C4-2B (cell line): ENCODE data around the gene CHAC1.

Experiments
- H3K27ac ChIP-seq: fragments of 450-650 bp; 2 replicates; pipeline ENCODE4 v1.5.1; 2017
- CTCF ChIP-seq: fragments of 450-650 bp; conservative IDR thresholded peaks from 2 replicates; pipeline ENCODE4 v1.5.1; 2017; ENCODE audit warnings: mild to moderate bottlenecking
- ZFX ChIP-seq: fragments of 450-650 bp; IDR thresholded peaks from 2 replicates; pipeline ENCODE4 v1.6.1; 2017

Gene CHAC1

GRCh38 chr15:40911141-40911540 lies 42.1 kb upstream of the CHAC1 start:
- no peak overlapping the region for H3K27ac ChIP-seq
- TF ChIP-seq ZFX (no peak), CTCF (no peak)

GRCh38 chr15:40911693-40912092 lies 41.6 kb upstream of the CHAC1 start:
- TF ChIP-seq CTCF = no peak
- TF ChIP-seq ZFX = no peak
- H3K27ac ChIP-seq = no peak overlapping the region

GRCh38 chr15:40912478-40912877 lies 40.8 kb upstream of the CHAC1 start:
- TF ChIP-seq ZFX (no peak), CTCF (no peak)
- H3K27ac ChIP-seq = no peak overlapping the region

GRCh38 chr15:40914013-40914412 lies 39.3 kb upstream of the CHAC1 start:
- H3K27ac ChIP-seq = no peak overlapping the region
- TF ChIP-seq CTCF (no peak), ZFX (no peak)

GRCh38 chr15:40914486-40914885 lies 38.8 kb upstream of the CHAC1 start:
- no peak overlapping the region for H3K27ac ChIP-seq
- no peak for TF ChIP-seq CTCF
- no peak for TF ChIP-seq ZFX

- H3K27ac ChIP-seq = no peak overlapping the region
- TF ChIP-seq ZFX (no peak), CTCF (no peak)
Measured at GRCh38 chr15:40915116-40915661, 38.1 kb upstream of the CHAC1 start.

- no peak overlapping the region for H3K27ac ChIP-seq
- TF ChIP-seq ZFX (no peak), CTCF (no peak)
Measured at GRCh38 chr15:40915679-40916078, 37.6 kb upstream of the CHAC1 start.
